Fibroblast of mammary gland (primary cell): ENCODE measurements around the gene SHC2.

Source experiments
- DNase-seq: peaks from one replicate; pipeline ENCODE4 v3.0.0-alpha.2; 2010; ENCODE audit warnings: low read depth
- H3K4me3 ChIP-seq: 2 replicates; pipeline ENCODE4 v1.5.1; 2011; ENCODE audit warnings: low read depth, mild to moderate bottlenecking, low read length, moderate library complexity; ENCODE audit not compliant: control insufficient read depth
- TF ChIP-seq, protein P1 (sequence below): conservative IDR thresholded peaks from 2 replicates; pipeline ENCODE4 v1.5.1; 2011; ENCODE audit warnings: low read depth, low read length, inconsistent platforms; ENCODE audit not compliant: control insufficient read depth, insufficient read depth

Gene SHC2

DNA sequence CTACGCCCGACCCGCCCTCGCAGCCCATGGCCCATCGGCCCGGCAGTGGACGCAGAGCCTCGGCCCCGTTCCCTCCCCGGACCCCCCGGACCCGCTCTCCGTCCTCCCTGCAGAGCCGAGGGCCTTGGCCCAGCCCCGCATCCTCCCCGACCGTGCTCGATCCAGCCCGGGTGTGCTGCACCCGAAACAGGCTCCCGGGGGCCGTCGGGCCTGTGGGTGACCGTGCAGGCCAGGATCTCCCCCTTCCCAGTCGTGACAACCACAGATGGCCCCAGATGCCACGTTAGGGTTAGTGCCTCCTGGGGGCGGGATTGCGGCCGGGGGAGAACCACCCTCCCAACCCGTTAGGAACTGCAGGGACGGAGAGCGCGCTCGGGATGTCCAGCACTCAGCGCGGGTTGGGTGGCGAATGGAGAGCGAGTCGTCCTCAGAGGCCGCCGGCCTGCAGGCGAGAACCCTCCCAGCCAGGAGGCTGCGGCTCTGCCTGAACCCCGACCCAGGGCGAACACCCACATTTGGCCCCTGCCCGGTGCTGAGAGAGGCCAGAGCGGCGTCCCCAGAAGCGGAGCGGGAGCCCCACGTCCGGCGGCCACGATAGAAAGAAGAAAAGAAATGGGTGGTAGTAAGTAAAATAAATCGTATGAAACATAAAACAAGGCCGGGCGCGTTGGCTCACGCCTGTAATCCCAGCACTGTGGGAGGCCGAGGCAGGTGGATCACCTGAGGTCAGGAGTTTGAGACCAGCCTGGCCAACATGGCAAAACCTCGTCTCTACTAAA lies 28.8 kb upstream of the SHC2 start:
- TF ChIP-seq, protein P1, sequence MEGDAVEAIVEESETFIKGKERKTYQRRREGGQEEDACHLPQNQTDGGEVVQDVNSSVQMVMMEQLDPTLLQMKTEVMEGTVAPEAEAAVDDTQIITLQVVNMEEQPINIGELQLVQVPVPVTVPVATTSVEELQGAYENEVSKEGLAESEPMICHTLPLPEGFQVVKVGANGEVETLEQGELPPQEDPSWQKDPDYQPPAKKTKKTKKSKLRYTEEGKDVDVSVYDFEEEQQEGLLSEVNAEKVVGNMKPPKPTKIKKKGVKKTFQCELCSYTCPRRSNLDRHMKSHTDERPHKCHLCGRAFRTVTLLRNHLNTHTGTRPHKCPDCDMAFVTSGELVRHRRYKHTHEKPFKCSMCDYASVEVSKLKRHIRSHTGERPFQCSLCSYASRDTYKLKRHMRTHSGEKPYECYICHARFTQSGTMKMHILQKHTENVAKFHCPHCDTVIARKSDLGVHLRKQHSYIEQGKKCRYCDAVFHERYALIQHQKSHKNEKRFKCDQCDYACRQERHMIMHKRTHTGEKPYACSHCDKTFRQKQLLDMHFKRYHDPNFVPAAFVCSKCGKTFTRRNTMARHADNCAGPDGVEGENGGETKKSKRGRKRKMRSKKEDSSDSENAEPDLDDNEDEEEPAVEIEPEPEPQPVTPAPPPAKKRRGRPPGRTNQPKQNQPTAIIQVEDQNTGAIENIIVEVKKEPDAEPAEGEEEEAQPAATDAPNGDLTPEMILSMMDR, result no peak
- H3K4me3 ChIP-seq, result peak overlapping the region; percentile 52
- DNase-seq, result peak; percentile 30

DNA sequence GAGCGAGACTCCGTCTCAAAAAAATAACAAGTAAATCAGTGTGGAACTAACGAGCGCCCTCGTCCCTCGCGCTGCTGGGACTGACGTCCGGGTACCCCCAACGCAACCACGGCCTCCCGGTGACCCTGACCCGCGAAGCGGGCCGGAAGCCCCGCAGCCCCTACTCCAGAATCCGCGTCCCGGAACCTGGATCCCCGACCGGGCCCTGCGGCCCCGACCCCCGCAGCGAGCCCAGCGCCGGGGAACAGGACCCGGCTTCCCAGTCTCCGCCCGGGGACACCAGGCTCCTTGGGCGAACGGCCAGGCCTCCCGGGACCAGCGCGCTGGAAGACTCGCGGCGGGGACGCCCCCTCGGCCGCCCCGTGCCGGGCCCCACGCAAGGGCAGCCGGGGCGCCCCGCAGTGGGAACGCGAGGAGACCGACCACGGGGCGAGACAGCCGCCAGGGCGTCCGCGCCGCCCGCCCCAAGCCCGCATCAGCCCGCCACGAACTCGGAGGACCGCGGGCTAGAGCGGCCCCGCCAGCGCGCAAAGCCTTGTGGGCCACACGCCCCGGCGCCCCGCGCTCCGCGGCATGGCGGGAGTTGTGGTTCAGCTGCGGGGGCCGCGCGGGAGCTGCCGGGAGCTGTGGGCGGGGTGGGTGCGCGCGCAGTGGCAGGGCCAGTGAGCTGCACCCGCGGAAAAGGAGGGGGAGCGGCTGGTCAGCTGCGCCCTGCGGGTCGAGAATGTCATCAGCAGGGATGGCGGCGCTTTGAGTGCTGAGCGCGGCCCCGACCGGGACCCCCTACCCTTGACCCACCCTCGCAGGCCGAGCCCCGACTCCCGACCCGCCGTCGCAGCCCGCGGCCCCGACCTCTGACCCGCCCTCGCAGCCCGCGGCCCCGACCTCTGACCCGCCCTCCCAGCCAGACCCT lies 27.9 kb upstream of the SHC2 start:
- peak; percentile 89 for DNase-seq
- peak overlapping the region; percentile 73 for H3K4me3 ChIP-seq
- TF ChIP-seq, protein P1, result no peak

DNA sequence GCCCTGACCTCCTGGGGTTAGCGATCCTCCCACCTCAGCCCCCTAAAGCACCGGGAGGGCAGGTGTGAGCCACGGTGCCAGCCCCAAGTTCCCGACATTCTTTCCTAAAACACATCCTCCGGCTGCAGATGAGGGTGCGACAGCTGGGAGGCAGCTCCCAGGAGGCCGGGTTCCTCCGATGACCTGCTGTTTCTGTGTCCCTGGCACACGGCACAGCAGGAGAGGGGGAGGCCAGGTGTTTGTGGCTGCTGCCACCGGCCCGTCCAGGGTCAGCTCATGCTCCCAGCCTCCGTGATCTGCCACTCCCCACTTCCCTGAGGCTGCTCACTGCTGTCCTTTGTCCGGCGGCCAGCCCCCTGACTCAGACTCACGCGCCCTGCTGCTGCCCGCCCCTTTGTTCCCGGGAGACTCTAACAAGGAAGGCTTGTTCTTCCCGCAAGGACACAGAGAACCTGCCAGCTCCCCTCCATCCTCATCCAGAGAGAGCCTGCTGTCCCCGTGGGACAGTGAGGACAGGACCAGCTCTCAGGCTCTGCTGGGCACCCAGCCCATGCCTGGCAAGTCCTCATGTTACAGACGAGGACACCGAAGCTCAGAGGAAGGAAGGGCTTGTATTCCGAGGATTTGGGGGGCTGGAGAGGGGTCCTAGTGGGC lies 24.9 kb upstream of the SHC2 start:
- peak; percentile 71 for DNase-seq
- H3K4me3 ChIP-seq, result no peak overlapping the region
- TF ChIP-seq, protein P1, result no peak

DNA sequence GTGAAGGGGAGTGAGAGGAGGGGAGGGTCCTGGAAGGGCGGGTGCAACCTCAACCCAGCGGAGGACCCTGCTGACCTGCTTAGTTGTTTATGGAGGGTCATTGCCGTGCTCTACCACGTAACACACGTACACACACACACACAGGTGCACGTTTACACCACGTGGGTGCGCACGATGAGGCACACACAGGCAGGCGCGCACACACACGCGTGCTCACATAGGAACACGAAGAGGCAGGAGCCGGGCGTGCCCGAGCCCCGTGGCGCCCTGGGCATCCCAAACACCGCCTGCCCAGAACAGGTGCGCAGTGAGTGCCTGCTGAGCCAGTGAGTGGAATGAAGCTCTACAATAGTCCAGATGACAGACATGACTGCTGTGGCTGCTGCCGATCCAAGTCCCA lies 24.2 kb upstream of the SHC2 start:
- no peak for DNase-seq
- TF ChIP-seq, protein P1, result no peak
- no peak overlapping the region for H3K4me3 ChIP-seq

DNA sequence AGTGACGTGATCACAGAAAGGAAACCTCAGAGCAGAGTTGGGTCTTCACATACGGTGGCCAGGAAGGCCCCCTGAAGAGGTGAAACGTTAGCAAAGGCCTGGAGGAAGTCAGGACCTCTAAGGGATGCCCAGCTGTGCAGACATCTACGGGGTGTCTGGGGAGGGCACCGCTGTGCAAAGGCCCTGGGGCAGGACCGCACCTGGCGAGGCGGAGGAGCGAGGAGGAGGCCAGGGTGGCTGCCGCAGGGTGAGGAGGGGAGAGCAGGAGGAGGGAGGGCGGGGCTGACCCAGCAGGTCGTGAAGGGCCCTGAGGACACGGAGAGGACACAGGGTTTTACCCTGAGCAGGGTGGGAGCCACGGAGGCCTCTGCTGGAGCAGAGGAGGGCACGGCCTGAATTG lies 23.7 kb upstream of the SHC2 start:
- TF ChIP-seq, protein P1, result no peak
- no peak overlapping the region for H3K4me3 ChIP-seq
- no peak for DNase-seq

DNA sequence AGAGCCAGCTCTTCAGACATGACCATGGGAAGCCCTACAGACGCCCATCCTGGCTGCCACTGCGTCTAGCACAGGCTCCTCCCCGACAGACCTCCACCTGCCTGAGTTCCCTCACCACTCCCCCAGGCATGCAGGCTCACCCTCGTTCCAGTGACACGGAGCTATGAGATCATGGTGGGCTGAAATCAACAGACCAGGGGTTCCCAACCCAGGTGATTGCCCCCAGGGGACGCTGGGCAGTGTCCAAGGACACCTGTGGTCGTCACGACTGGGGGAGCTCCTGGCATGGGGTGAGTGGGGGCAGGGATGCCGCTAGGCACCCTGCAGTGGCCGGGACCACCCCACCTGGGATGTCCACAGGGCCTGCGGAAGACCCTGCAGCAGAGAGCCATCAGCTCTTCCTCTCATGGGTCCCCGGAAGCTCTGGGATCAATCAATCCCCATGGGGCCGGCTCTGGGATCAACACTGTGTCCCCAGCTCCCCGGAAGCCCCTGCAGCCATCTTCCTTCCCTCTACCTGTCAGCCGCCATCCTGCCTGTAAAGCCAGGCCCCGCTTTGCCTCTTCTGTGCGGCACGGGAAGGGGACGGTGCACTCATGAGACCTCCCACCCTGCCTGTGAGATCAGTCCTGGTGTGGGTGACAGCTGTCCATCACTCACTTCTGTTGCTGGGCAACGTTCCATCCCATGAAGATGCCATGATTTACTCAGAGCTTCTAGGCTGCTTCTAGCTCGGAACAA lies 22.7 kb upstream of the SHC2 start:
- TF ChIP-seq, protein P1, result no peak
- H3K4me3 ChIP-seq, result no peak overlapping the region
- no peak for DNase-seq
